ENCODE results near the gene ADGRL4.

ADGRL4 gene

GRCh38 chr1:78913950-78914349, 92.6 kb downstream of the ADGRL4 start:
- DNase-seq: no peak

- no peak for DNase-seq
These were observed 94.3 kb downstream of the ADGRL4 start for GRCh38 chr1:78911956-78912880.

GRCh38 chr1:78902641-78903040, 103.9 kb downstream of the ADGRL4 start:
- DNase-seq: no peak

- no peak for DNase-seq
These were observed 111.7 kb downstream of the ADGRL4 start for GRCh38 chr1:78894811-78895210.

GRCh38 chr1:78892260-78892840, 114.2 kb downstream of the ADGRL4 start:
- DNase-seq: no peak

- no peak for DNase-seq
These were observed 119.1 kb downstream of the ADGRL4 start for GRCh38 chr1:78887458-78887857.

GRCh38 chr1:78884685-78885452, 121.7 kb downstream of the ADGRL4 start:
- DNase-seq: peak; percentile 2

GRCh38 chr1:78880223-78880622, 126.3 kb downstream of the ADGRL4 start:
- DNase-seq: no peak

GRCh38 chr1:78875986-78876385, 130.5 kb downstream of the ADGRL4 start:
- peak; percentile 51 for DNase-seq

- peak; percentile 78 for DNase-seq
These were observed 133.7 kb downstream of the ADGRL4 start for GRCh38 chr1:78872801-78873200.

- DNase-seq: no peak
These were observed 135.3 kb downstream of the ADGRL4 start for GRCh38 chr1:78871249-78871648.

- DNase-seq: no peak
These were observed 137.4 kb downstream of the ADGRL4 start for GRCh38 chr1:78869136-78869535.

- no peak for DNase-seq
These were observed 142.4 kb downstream of the ADGRL4 start for GRCh38 chr1:78864175-78864574.

- no peak for DNase-seq
These were observed 150.4 kb downstream of the ADGRL4 start for GRCh38 chr1:78856096-78856495.

- no peak for DNase-seq
These were observed 151.3 kb downstream of the ADGRL4 start for GRCh38 chr1:78855258-78855657.

- no peak for DNase-seq
These were observed 152.0 kb downstream of the ADGRL4 start for GRCh38 chr1:78854556-78854955.

- no peak for DNase-seq
These were observed 163.0 kb downstream of the ADGRL4 start for GRCh38 chr1:78843546-78843945.

GRCh38 chr1:78843111-78843510, 163.4 kb downstream of the ADGRL4 start:
- DNase-seq: no peak

GRCh38 chr1:78840453-78841271, 165.9 kb downstream of the ADGRL4 start:
- peak; percentile 91 for DNase-seq

Measured in NCI-H226 (cell line).